K562 (cell line): ENCODE data around the gene RFX7. TPM values are rescaled to one million over a fixed set of nuclear protein-coding genes. Genes with fewer than 3 reads are reported as not detected.

ENCODE experiments used
- BMI1 ChIP-seq: fragments of 150-350 bp; IDR thresholded peaks from 2 replicates; pipeline ENCODE4 v1.6.1; 2014; ENCODE audit warnings: low read length
- EP300 ChIP-seq: IDR thresholded peaks from 2 replicates; pipeline ENCODE4 v1.6.1; 2012; ENCODE audit warnings: low read length, improper control_type of control experiment
- ETV5 ChIP-seq: sonication (generic); formaldehyde crosslinking; IDR thresholded peaks from 2 replicates; pipeline ENCODE4 v1.4.0; 2020; ENCODE audit warnings: low read depth, mild to moderate bottlenecking, missing genetic modification reagents
- KLF6 ChIP-seq: fragments of 250-450 bp; sonication (Bioruptor Pico); IDR thresholded peaks from 2 replicates; pipeline ENCODE4 v1.4.0; 2020; ENCODE audit warnings: mild to moderate bottlenecking, moderate library complexity, borderline replicate concordance
- LARP7 ChIP-seq: fragments of 450-650 bp; IDR thresholded peaks from 2 replicates; pipeline ENCODE4 v1.6.1; 2016
- MCM3 ChIP-seq: fragments of 450-650 bp; IDR thresholded peaks from 2 replicates; pipeline ENCODE4 v1.6.1; 2016
- OTX1 ChIP-seq: fragments of 450-650 bp; formaldehyde crosslinking; IDR thresholded peaks from 2 replicates; pipeline ENCODE4 v1.4.0; 2022; ENCODE audit warnings: mild to moderate bottlenecking
- PHF20 ChIP-seq: fragments of 450-650 bp; IDR thresholded peaks from 2 replicates; pipeline ENCODE4 v1.6.1; 2018; ENCODE audit not compliant: partially characterized antibody
- PHF21A ChIP-seq: fragments of 450-650 bp; IDR thresholded peaks from 2 replicates; pipeline ENCODE4 v1.6.1; 2017; ENCODE audit warnings: low read depth, borderline replicate concordance
- RBM14 ChIP-seq: fragments of 200-400 bp; formaldehyde crosslinking; IDR thresholded peaks from 2 replicates; pipeline ENCODE4 v1.6.1; 2018; ENCODE audit warnings: low read depth, mild to moderate bottlenecking, low read length, moderate library complexity, borderline replicate concordance; ENCODE audit not compliant: insufficient read depth
- U2AF1 ChIP-seq: fragments of 200-400 bp; formaldehyde crosslinking; optimal IDR thresholded peaks from 2 replicates; pipeline ENCODE3; 2017; ENCODE audit warnings: mild to moderate bottlenecking, low read depth, low read length, moderate library complexity
- YY1 ChIP-seq, 3 experiments: IDR thresholded peaks; 2 replicates each; pipeline ENCODE4 v1.6.1; 2011; ENCODE audit warnings: low read length in 2 of 3, mild to moderate bottlenecking in 2 of 3, moderate library complexity in 2 of 3, borderline replicate concordance in 1 of 3, control low read depth in 1 of 3, low read depth in 1 of 3; ENCODE audit not compliant: insufficient read depth in 3 of 3, insufficient replicate concordance in 2 of 3, control insufficient read depth in 1 of 3, insufficient read length in 1 of 3; ENCODE audit errors: extremely low read depth in 1 of 3
- ZNF23 ChIP-seq: fragments of 250-450 bp; sonication (Bioruptor Pico); IDR thresholded peaks from 2 replicates; pipeline ENCODE4 v1.4.0; 2020; ENCODE audit warnings: mild to moderate bottlenecking
- ZNF274 ChIP-seq: IDR thresholded peaks from 2 replicates; pipeline ENCODE4 v1.6.1; 2011; ENCODE audit warnings: low read depth, mild to moderate bottlenecking, low read length, moderate library complexity, borderline replicate concordance
- ZNF436 ChIP-seq: fragments of 250-450, 450-650 bp; sonication (Bioruptor Pico); formaldehyde crosslinking; IDR thresholded peaks from 2 replicates; pipeline ENCODE4 v1.7.0; 2020; ENCODE audit warnings: mild to moderate bottlenecking
- ZNF79 ChIP-seq: fragments of 250-450 bp; sonication (Bioruptor Pico); IDR thresholded peaks from 2 replicates; pipeline ENCODE4 v1.4.0; 2020; ENCODE audit warnings: low read depth, mild to moderate bottlenecking, moderate library complexity
- polyA plus RNA-seq, 8 experiments: library from polyadenylated mRNA; depleted of rRNA in 4 of 8; stranded (reverse) in 5 of 8; unstranded in 3 of 8; fragments of >200 nt; fragmentation: Nextera tagmentation in 2 of 8; fragmentation: Illumina TruSeq in 1 of 8; extraction: Ambion mirVana in 2 of 8; extraction: Trizol in 1 of 8; gene quantifications; 2 replicates each; pipeline versions ENCODE4 v1.2.1 to v1.2.3, GENCODE V29; 2011 to 2014; ENCODE audit warnings: inconsistent platforms in 1 of 8, missing spikeins in 1 of 8
- total RNA-seq, 7 experiments: library from RNA; depleted of rRNA in 6 of 7; stranded (reverse); fragments of >200 nt in 6 of 7; fragmentation: Illumina TruSeq in 2 of 7; extraction: Trizol in 2 of 7; gene quantifications; 2 replicates each; pipeline versions ENCODE4 v1.2.1 to v1.2.3, GENCODE V29; 2011 to 2021; ENCODE audit warnings: low replicate concordance in 1 of 7
- TF ChIP-seq, protein P1 (sequence below): fragments of 450-650 bp; conservative IDR thresholded peaks from 2 replicates; pipeline ENCODE4 v1.6.1; 2016; ENCODE audit warnings: missing genetic modification characterization, low read depth, mild to moderate bottlenecking, missing compliant biosample characterization, moderate library complexity
- TF ChIP-seq, protein P2 (sequence below): sonication (generic); formaldehyde crosslinking; IDR thresholded peaks from 2 replicates; pipeline ENCODE4 v1.5.0; 2020; ENCODE audit warnings: missing genetic modification reagents
- TF ChIP-seq, protein P3 (sequence below): fragments of 250-450 bp; sonication (Bioruptor Pico); IDR thresholded peaks from 2 replicates; pipeline ENCODE4 v1.4.0; 2020; ENCODE audit warnings: mild to moderate bottlenecking, moderate library complexity, borderline replicate concordance
- TF ChIP-seq, protein P4 (sequence below): fragments of 250-450 bp; sonication (Bioruptor Pico); IDR thresholded peaks from 2 replicates; pipeline ENCODE4 v1.9.0; 2021; ENCODE audit warnings: mild to moderate bottlenecking, inconsistent platforms

Gene RFX7
- total and polyA plus RNA-seq, 9 of the 15 experiments (the other 6 are each of a cell fraction or from before 2014, with no cell fraction given), result 2.4 to 17.9 (median 6.3) TPM

DNA sequence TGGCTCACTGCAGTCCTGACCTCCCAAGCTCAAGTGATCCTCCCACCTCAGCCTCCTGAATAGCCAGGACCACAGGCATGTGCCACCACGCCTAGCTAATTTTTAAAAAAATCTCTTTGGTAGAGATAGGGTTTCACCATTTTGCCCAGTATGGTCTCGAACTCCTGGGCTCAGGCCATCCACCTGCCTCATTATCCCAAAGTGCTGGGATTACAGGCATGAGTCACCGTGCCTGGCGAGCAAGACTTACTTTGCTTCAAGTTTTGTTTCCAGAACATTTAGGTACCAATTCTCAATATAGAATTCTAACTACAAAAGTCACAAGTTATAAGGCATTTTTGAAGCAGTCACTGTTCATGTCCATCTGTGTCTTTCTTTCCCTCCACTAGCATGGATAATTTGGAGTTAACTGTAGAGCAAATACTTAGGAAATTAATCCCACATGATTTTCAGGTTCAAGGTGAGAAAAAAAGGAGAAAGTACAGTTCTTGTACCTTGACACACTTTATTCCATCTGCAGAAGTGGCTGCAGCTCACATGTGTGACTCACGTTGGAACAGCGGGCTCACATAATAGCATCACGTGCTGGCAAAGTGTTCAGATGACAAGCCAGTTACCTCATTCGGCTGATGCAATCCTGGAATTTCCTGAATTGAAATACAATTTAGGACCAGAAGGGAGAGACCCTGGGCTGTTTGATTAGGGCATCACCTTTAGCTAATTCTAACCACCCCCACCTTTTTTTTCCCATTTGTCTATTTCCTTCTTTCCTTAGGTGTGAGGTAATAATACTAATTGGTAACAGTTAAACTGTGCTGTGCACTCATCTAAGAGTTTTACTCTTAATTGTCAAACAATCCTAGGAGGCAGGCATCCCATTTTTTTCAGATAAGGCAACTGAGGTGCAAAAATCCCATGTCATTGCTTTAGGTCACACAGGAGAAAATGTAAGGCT, 203.3 kb downstream of the RFX7 start (continued):
- TF ChIP-seq, protein P1, sequence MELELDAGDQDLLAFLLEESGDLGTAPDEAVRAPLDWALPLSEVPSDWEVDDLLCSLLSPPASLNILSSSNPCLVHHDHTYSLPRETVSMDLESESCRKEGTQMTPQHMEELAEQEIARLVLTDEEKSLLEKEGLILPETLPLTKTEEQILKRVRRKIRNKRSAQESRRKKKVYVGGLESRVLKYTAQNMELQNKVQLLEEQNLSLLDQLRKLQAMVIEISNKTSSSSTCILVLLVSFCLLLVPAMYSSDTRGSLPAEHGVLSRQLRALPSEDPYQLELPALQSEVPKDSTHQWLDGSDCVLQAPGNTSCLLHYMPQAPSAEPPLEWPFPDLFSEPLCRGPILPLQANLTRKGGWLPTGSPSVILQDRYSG (tag), result no peak; the same call in 1 of the 2 replicates
- TF ChIP-seq, protein P2, sequence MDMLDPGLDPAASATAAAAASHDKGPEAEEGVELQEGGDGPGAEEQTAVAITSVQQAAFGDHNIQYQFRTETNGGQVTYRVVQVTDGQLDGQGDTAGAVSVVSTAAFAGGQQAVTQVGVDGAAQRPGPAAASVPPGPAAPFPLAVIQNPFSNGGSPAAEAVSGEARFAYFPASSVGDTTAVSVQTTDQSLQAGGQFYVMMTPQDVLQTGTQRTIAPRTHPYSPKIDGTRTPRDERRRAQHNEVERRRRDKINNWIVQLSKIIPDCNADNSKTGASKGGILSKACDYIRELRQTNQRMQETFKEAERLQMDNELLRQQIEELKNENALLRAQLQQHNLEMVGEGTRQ (CRISPR knock-in tag), result peak; percentile 95
- TF ChIP-seq ZNF23 (CRISPR knock-in tag), result no peak
- TF ChIP-seq PHF21A, result no peak
- no peak for TF ChIP-seq RBM14
- TF ChIP-seq, protein P3, sequence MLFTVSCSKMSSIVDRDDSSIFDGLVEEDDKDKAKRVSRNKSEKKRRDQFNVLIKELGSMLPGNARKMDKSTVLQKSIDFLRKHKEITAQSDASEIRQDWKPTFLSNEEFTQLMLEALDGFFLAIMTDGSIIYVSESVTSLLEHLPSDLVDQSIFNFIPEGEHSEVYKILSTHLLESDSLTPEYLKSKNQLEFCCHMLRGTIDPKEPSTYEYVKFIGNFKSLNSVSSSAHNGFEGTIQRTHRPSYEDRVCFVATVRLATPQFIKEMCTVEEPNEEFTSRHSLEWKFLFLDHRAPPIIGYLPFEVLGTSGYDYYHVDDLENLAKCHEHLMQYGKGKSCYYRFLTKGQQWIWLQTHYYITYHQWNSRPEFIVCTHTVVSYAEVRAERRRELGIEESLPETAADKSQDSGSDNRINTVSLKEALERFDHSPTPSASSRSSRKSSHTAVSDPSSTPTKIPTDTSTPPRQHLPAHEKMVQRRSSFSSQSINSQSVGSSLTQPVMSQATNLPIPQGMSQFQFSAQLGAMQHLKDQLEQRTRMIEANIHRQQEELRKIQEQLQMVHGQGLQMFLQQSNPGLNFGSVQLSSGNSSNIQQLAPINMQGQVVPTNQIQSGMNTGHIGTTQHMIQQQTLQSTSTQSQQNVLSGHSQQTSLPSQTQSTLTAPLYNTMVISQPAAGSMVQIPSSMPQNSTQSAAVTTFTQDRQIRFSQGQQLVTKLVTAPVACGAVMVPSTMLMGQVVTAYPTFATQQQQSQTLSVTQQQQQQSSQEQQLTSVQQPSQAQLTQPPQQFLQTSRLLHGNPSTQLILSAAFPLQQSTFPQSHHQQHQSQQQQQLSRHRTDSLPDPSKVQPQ (CRISPR knock-in tag), result no peak
- no peak for TF ChIP-seq LARP7
- no peak for TF ChIP-seq PHF20
- TF ChIP-seq ZNF79 (CRISPR knock-in tag), result no peak
- no peak for TF ChIP-seq BMI1
- TF ChIP-seq ETV5, result no peak
- peak; percentile 43; the same call in 1 of the 2 replicates for TF ChIP-seq KLF6 (CRISPR knock-in tag)
- TF ChIP-seq YY1 (IDR thresholded peaks at IDR 0.05; ENCODE audit: borderline replicate concordance in 1 of 3, control insufficient read depth in 1 of 3, extremely low read depth in 1 of 3, insufficient read depth in 3 of 3, insufficient read length in 1 of 3, insufficient replicate concordance in 2 of 3, low read depth in 1 of 3, low read length in 2 of 3), result no peak
- TF ChIP-seq OTX1 (CRISPR knock-in tag), result 0 out of 2 replicates have a peak, but pooled peaks have one; percentile 24
- no peak for TF ChIP-seq ZNF436 (CRISPR knock-in tag)
- TF ChIP-seq MCM3, result no peak
- no peak for TF ChIP-seq U2AF1
- peak; percentile 91 for TF ChIP-seq EP300
- TF ChIP-seq ZNF274, result no peak
- TF ChIP-seq, protein P4, sequence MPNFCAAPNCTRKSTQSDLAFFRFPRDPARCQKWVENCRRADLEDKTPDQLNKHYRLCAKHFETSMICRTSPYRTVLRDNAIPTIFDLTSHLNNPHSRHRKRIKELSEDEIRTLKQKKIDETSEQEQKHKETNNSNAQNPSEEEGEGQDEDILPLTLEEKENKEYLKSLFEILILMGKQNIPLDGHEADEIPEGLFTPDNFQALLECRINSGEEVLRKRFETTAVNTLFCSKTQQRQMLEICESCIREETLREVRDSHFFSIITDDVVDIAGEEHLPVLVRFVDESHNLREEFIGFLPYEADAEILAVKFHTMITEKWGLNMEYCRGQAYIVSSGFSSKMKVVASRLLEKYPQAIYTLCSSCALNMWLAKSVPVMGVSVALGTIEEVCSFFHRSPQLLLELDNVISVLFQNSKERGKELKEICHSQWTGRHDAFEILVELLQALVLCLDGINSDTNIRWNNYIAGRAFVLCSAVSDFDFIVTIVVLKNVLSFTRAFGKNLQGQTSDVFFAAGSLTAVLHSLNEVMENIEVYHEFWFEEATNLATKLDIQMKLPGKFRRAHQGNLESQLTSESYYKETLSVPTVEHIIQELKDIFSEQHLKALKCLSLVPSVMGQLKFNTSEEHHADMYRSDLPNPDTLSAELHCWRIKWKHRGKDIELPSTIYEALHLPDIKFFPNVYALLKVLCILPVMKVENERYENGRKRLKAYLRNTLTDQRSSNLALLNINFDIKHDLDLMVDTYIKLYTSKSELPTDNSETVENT (CRISPR knock-in tag), result no peak
